ENCODE results near the gene ZRANB3. TPM values are rescaled to one million over a fixed set of nuclear protein-coding genes. Genes with fewer than 3 reads are reported as not detected.

ZRANB3 gene
- total RNA-seq, 1 donor from 2014 or later, result 11.0 TPM

DNA sequence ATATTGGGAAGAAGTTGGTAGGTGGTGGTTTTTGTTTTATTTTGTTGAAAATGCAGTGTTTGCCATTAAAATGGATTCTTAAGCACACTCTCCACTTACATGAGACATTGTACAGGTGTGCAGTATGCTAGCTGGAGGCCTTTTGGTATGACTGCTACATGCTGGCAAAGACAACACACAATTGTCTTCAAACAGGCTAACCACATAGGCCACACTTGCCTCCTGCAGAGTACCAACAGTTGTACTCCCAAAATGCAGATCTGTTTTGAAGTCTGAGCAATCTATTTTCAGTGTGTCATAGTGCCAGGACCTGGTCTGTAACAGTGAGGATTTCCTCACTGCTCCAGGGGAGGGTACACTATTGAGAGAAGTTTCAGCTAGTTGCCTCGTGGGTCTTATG lies 213.6 kb downstream of the ZRANB3 start:
- Mint-ChIP-seq H3K4me3 (ENCODE audit: unreplicated experiment) (no peak overlapping the region), H3K27me3 (ENCODE audit: unreplicated experiment) (no peaks in the 10 kb centered on the region), H3K4me1 (ENCODE audit: unreplicated experiment) (no peaks in the 10 kb centered on the region), H3K36me3 (ENCODE audit: unreplicated experiment) (no peaks in the 10 kb centered on the region), H3K27ac (ENCODE audit: unreplicated experiment) (no peak overlapping the region), H3K9me3 (ENCODE audit: unreplicated experiment) (no peaks in the 10 kb centered on the region)
- TF ChIP-seq, protein P1, sequence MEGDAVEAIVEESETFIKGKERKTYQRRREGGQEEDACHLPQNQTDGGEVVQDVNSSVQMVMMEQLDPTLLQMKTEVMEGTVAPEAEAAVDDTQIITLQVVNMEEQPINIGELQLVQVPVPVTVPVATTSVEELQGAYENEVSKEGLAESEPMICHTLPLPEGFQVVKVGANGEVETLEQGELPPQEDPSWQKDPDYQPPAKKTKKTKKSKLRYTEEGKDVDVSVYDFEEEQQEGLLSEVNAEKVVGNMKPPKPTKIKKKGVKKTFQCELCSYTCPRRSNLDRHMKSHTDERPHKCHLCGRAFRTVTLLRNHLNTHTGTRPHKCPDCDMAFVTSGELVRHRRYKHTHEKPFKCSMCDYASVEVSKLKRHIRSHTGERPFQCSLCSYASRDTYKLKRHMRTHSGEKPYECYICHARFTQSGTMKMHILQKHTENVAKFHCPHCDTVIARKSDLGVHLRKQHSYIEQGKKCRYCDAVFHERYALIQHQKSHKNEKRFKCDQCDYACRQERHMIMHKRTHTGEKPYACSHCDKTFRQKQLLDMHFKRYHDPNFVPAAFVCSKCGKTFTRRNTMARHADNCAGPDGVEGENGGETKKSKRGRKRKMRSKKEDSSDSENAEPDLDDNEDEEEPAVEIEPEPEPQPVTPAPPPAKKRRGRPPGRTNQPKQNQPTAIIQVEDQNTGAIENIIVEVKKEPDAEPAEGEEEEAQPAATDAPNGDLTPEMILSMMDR (IDR thresholded peaks at IDR 0.05), result no peak
- DNase-seq (ENCODE audit: extremely low spot score, unreplicated experiment), result no peak

DNA sequence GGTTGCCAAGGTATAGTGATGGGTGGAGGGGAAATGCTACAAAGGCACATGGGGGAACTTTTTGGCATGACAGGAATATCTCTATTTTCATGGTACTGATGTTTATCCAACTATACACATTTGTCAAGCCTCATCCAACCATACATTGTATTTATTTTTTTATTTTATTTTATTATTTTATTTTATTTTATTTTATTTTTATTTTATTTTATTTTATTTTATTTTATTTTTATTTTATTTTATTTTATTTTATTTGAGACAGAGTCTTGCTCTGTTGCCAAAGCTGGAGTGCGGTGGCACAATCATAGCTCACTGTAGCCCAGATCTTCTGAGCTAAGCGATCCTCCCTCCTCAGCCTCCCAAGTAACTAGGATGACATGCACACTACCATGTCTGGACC lies 219.1 kb downstream of the ZRANB3 start:
- Mint-ChIP-seq H3K36me3 (ENCODE audit: unreplicated experiment) (peaks cover 4% of the 10 kb centered on the region), H3K4me3 (ENCODE audit: unreplicated experiment) (no peak overlapping the region)
- TF ChIP-seq, protein P1 (IDR thresholded peaks at IDR 0.05), result no peak

DNA sequence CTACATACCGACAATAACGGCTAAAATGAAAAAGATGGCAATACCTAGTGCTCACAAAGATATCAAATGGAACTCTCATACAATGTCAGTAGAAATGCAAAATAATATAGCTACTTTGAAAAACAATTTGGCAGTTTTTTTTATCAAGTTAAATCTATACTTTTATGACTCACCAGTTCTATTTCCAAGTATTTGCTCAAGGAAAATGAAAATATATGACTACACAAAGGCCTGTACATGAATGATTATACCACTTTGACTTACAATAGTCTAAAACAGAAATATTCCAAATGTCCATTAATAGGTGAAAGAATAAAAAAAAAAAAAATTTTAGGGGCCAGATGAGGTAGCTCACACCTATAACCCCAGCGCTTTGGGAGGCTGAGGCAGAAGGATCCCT lies 219.8 kb downstream of the ZRANB3 start:
- TF ChIP-seq, protein P1 (IDR thresholded peaks at IDR 0.05), result no peak
- no peaks in the 10 kb centered on the region for H3K4me1 Mint-ChIP-seq (ENCODE audit: unreplicated experiment)
- H3K4me3 Mint-ChIP-seq (ENCODE audit: unreplicated experiment), result no peak overlapping the region
- H3K27me3 Mint-ChIP-seq (ENCODE audit: unreplicated experiment), result no peaks in the 10 kb centered on the region
- no peak overlapping the region for H3K27ac Mint-ChIP-seq (ENCODE audit: unreplicated experiment)
- H3K36me3 Mint-ChIP-seq (ENCODE audit: unreplicated experiment), result peaks cover 4% of the 10 kb centered on the region
- no peak for DNase-seq (ENCODE audit: extremely low spot score, unreplicated experiment)
- H3K9me3 Mint-ChIP-seq (ENCODE audit: unreplicated experiment), result peaks cover 3% of the 10 kb centered on the region

More for the DNA sequence above, 219.1 kb downstream of the ZRANB3 start:
- H3K9me3 Mint-ChIP-seq (ENCODE audit: unreplicated experiment), result peaks cover 3% of the 10 kb centered on the region
- H3K4me1 Mint-ChIP-seq (ENCODE audit: unreplicated experiment), result no peaks in the 10 kb centered on the region
- H3K27ac Mint-ChIP-seq (ENCODE audit: unreplicated experiment), result no peak overlapping the region
- H3K27me3 Mint-ChIP-seq (ENCODE audit: unreplicated experiment), result no peaks in the 10 kb centered on the region
- DNase-seq (ENCODE audit: extremely low spot score, unreplicated experiment), result no peak

DNA sequence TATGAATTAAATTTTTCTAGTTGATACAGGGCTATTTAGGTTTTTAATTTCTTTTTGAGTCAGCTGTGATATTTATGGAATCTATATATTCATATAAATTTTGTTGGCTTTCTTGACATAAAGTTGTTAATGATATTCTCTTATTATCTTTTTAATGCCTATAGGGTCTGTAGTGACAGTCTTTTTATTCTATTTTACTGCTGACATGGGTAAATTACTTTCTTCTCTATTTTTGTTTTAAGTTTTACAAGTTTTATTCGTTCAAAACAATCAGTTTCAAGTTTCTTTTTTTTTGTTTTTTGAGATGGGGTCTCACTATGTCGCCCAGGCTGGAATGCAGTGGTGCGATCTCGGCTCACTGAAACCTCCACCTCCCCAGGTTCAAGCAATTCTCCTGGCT lies 226.3 kb downstream of the ZRANB3 start:
- H3K36me3 Mint-ChIP-seq (ENCODE audit: unreplicated experiment), result peaks cover 4% of the 10 kb centered on the region
- H3K27ac Mint-ChIP-seq (ENCODE audit: unreplicated experiment), result no peak overlapping the region
- TF ChIP-seq, protein P1 (IDR thresholded peaks at IDR 0.05), result no peak
- H3K27me3 Mint-ChIP-seq (ENCODE audit: unreplicated experiment), result no peaks in the 10 kb centered on the region
- H3K9me3 Mint-ChIP-seq (ENCODE audit: unreplicated experiment), result peaks cover 12% of the 10 kb centered on the region
- no peaks in the 10 kb centered on the region for H3K4me1 Mint-ChIP-seq (ENCODE audit: unreplicated experiment)
- DNase-seq (ENCODE audit: extremely low spot score, unreplicated experiment), result no peak
- H3K4me3 Mint-ChIP-seq (ENCODE audit: unreplicated experiment), result no peak overlapping the region

DNA sequence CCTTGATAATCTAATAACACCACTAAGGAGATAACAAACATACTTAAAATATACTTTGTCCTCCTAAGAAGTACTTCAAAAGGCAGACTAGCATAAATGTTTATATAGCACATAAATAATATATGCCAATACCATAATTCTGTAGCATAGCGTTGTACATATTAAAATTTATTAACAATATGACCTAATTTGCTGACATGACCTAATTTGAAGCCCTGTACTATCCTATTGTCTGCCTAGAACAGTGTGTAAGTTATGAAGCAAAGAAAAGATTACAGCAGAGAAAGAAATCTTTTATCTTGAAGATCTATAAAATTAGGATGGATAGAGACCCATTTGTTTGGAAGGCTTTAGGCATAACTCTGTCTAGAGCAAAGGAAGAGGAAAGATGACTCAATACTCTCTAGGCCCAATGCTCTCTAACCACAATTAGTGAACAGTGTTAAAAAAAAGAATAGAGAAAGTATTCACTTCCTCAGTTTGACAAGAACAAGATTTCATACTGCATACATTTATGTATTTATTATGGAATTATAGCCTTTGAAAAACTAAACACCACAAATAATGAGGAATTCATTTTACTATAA lies 231.3 kb downstream of the ZRANB3 start:
- TF ChIP-seq, protein P1 (IDR thresholded peaks at IDR 0.05), result no peak
- no peak overlapping the region for H3K27ac Mint-ChIP-seq (ENCODE audit: unreplicated experiment)
- no peak for DNase-seq (ENCODE audit: extremely low spot score, unreplicated experiment)
- peaks cover 19% of the 10 kb centered on the region for H3K9me3 Mint-ChIP-seq (ENCODE audit: unreplicated experiment)
- H3K36me3 Mint-ChIP-seq (ENCODE audit: unreplicated experiment), result peaks cover 11% of the 10 kb centered on the region
- H3K4me1 Mint-ChIP-seq (ENCODE audit: unreplicated experiment), result no peaks in the 10 kb centered on the region
- no peaks in the 10 kb centered on the region for H3K27me3 Mint-ChIP-seq (ENCODE audit: unreplicated experiment)
- H3K4me3 Mint-ChIP-seq (ENCODE audit: unreplicated experiment), result no peak overlapping the region
